ENCODE data around the gene SMIM5.
A peak's percentile ranks its signal among the peaks of the same experiment; 100 is the strongest.

SMIM5 gene

DNA sequence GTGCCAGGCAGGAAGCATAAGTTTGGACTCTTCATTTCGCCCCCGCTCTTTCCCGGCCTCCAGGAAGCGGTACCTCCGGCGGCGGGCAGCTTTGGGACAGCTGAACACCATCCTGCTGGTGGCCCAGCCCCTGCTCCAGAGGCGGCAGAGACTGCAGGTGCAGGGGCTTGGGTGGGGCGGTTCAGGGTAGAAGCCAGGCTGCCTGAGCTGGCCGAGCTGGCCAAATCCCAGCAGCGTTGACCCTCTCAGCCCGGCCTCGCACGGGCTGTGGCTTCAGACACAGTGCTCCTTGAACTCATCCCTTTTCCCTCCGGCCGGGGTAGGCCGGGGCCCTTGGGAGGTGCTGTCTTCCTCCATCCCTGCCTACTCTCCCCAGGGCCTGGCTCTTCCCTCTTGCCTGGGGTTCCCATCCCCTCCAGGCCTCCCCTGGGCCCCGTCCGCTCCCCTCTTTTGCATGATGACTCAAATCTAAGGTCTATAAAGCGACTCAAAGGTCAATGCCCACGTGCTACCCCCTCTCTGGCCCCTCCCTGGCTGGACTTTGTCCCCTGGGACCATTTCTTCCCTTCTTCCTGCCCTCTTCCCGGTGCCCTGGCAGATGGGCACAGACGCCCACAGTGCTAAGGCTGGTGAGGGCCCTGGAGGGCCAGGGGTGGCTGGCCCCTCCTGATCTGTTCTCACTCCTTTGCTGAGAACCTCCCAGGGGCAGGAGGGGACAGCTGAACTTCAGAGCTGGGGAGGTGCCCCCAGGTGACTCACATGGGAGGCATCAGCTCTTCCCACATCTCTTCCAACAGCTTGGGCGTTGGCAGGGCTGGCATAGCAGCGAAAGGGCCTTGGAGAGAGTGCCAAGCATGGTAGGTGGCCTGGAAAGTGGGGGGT, 22.9 kb upstream of the SMIM5 start:
- TF ChIP-seq TCF12 (IDR thresholded peaks at IDR 0.05; ENCODE audit: low read depth) (no peak), USF1 (IDR thresholded peaks at IDR 0.05) (no peak), CEBPB (IDR thresholded peaks at IDR 0.05) (no peak), EP300 (IDR thresholded peaks at IDR 0.05; ENCODE audit: borderline replicate concordance) (no peak), FOXM1 (IDR thresholded peaks at IDR 0.05; ENCODE audit: borderline replicate concordance, low read depth) (no peak), YY1 (IDR thresholded peaks at IDR 0.05; ENCODE audit: low read depth) (no peak), CREB1 (IDR thresholded peaks at IDR 0.05; ENCODE audit: low read depth) (no peak), REST (IDR thresholded peaks at IDR 0.05; ENCODE audit: low read depth) (no peak), ZBTB7A (IDR thresholded peaks at IDR 0.05; ENCODE audit: low read depth) (no peak), NFIC (IDR thresholded peaks at IDR 0.05) (no peak), RAD21 (IDR thresholded peaks at IDR 0.05; ENCODE audit: low read depth) (no peak), EGR1 (IDR thresholded peaks at IDR 0.05) (no peak), TEAD4 (IDR thresholded peaks at IDR 0.05) (no peak)
- TF ChIP-seq, protein P1, sequence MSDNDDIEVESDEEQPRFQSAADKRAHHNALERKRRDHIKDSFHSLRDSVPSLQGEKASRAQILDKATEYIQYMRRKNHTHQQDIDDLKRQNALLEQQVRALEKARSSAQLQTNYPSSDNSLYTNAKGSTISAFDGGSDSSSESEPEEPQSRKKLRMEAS (IDR thresholded peaks at IDR 0.05) = no peak

DNA sequence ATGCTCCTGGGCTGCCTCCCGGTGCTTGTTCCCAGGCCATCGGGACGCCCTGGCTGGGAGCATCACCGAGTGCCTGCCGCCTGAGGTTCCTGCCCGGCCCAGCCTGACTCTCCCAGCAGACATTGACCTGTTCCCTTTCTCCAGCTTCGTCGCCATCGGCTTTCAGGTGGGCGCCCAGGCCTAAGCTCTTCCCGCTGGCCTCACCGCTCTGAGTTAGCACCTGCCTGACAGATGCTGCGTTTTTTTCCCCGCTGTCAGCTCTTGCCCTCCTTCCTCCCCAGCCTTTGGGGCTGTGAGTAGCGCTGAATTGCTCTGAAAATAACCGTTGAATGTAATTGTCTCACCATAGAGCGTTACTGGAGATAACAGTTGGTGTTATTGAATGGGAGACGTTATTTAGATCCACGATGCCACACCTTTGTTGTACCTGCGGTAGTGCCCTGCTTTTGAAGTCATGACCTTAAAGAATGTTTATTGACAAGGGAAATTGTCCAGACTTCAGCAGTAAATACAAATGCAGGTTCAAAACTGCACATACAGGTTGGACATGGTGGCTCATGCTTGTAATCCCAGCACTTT, 21.3 kb upstream of the SMIM5 start:
- TF ChIP-seq CREB1 (IDR thresholded peaks at IDR 0.05; ENCODE audit: low read depth) (no peak), NFIC (IDR thresholded peaks at IDR 0.05) (no peak), EGR1 (IDR thresholded peaks at IDR 0.05) (no peak), TAF1 (IDR thresholded peaks at IDR 0.05; ENCODE audit: low read depth) (no peak), ZBTB7A (IDR thresholded peaks at IDR 0.05; ENCODE audit: low read depth) (no peak)

DNA sequence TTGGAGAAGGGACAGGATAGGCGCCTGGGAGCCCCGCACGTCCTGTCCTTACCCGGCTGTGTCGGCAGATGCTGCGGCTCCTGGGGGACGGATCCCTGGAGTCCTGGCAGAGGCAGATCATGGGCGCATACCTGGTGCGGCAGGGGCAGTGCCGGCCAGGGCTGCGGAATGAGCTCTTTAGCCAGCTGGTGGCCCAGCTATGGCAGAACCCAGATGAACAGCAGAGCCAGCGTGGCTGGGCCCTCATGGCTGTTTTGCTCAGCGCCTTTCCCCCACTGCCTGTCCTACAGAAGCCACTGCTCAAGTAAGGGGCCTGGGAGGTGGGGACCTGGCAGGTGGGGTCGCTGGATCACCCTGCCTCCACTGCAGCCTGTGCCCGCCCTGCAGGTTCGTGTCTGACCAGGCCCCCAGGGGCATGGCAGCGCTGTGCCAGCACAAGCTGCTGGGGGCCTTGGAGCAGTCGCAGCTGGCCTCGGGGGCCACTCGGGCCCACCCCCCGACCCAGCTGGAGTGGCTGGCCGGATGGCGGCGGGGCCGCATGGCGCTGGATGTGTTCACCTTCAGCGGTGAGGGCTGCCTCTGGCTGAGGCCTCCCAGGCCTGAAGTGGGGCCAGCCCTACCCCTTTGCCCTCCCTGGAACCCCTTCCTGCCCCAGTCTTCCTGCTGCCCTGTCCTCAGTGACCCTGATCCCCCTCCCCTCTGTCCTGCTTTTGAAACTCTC, 20.2 kb upstream of the SMIM5 start:
- TF ChIP-seq TAF1 (IDR thresholded peaks at IDR 0.05; ENCODE audit: low read depth) (no peak), TEAD4 (IDR thresholded peaks at IDR 0.05) (no peak), YY1 (IDR thresholded peaks at IDR 0.05; ENCODE audit: low read depth) (no peak), NFIC (IDR thresholded peaks at IDR 0.05) (no peak), CREB1 (IDR thresholded peaks at IDR 0.05; ENCODE audit: low read depth) (no peak)
- TF ChIP-seq, protein P1 (IDR thresholded peaks at IDR 0.05) = no peak

DNA sequence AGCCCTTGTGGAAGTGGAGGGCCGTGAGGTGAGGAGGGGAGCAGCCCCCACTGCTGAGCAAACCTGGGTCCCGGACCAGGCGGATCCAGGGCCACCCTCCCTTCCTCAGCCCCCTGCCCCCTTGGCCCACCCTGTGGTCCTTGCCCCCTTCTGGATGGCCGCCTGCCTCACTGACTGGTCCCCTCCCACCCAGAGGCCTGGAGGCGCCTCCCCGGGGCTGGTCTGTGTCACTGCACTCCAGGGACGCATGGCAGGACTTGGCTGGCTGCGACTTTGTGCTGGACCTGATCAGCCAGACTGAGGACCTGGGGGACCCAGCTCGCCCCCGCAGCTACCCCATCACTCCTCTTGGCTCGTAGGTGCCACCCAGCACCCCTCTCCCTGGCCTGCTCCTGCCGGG, 19.2 kb upstream of the SMIM5 start:
- TF ChIP-seq TAF1 (IDR thresholded peaks at IDR 0.05; ENCODE audit: low read depth) = no peak
- TF ChIP-seq RAD21 (IDR thresholded peaks at IDR 0.05; ENCODE audit: low read depth) = peak; percentile 24; the same call in 1 of the 2 replicates

DNA sequence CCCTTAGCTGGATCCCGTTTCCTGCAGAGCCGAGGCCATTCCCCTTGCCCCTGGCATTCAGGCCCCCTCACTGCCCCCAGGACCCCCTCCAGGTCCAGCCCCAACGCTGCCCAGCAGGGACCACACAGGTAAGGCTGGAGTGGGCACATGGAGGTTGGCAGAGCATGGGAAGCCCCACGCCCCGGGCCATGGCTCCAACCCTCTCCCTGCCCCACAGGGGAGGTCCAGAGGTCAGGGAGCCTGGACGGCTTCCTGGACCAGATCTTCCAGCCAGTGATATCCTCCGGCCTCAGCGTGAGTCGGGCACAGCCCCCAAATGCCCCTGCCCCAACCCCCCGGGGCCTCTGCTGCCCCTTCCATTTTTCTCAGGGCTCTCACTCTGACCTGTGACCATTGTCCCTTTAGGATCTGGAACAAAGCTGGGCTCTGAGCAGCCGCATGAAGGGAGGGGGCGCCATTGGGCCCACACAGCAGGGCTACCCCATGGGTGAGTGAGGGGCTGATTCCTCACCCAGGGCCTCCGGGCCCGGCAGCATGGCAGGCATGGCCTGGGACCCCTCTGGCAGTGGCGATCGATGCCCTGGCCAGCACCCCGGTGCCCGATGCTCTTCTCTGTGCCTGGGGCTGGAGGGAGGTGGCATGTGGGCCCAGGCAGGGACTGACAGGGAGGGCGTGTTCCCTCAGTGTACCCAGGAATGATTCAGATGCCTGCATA, 18.5 kb upstream of the SMIM5 start:
- no peak for TF ChIP-seq CREB1 (IDR thresholded peaks at IDR 0.05; ENCODE audit: low read depth)
- TF ChIP-seq ZBTB7A (IDR thresholded peaks at IDR 0.05; ENCODE audit: low read depth) = peak; percentile 30; the same call in 1 of the 2 replicates

GRCh38 chr17:75615301-75615700, 17.9 kb upstream of the SMIM5 start:
- TF ChIP-seq RAD21 (IDR thresholded peaks at IDR 0.05; ENCODE audit: low read depth) (peak; percentile 21; the same call in 1 of the 2 replicates), TAF1 (IDR thresholded peaks at IDR 0.05; ENCODE audit: low read depth) (no peak)

- TF ChIP-seq TEAD4 (IDR thresholded peaks at IDR 0.05) = no peak
- TF ChIP-seq FOXM1 (IDR thresholded peaks at IDR 0.05; ENCODE audit: borderline replicate concordance, low read depth) = no peak
- TF ChIP-seq CREB1 (IDR thresholded peaks at IDR 0.05; ENCODE audit: low read depth) = no peak
Observed at GRCh38 chr17:75616521-75617122, 16.6 kb upstream of the SMIM5 start.

DNA sequence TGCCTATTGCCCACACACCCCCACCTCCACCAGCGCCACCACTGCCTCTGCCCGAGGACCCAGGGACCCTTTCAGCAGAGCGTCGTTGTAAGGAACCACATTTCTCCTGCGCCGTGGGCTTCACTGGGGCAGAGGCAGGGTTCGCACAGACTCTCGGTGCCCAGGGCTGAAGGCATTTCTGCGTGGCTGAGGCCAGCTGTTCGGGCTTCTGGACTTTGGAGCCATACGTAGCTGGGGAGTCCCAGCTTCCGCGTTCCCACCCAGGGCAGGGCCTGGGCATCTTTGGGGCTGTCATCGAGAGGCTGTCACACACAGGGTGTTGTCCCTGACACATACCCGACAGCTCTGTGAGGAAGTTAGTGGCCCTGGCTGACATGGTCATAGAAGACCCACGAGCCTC, 16.0 kb upstream of the SMIM5 start:
- TF ChIP-seq ZBTB7A (IDR thresholded peaks at IDR 0.05; ENCODE audit: low read depth) = no peak
- no peak for TF ChIP-seq USF1 (IDR thresholded peaks at IDR 0.05)
- TF ChIP-seq, protein P1 (IDR thresholded peaks at IDR 0.05) = no peak
- TF ChIP-seq FOXM1 (IDR thresholded peaks at IDR 0.05; ENCODE audit: borderline replicate concordance, low read depth) = no peak
- TF ChIP-seq REST (IDR thresholded peaks at IDR 0.05; ENCODE audit: low read depth) = no peak
- no peak for TF ChIP-seq TAF1 (IDR thresholded peaks at IDR 0.05; ENCODE audit: low read depth)
- no peak for TF ChIP-seq RAD21 (IDR thresholded peaks at IDR 0.05; ENCODE audit: low read depth)
- TF ChIP-seq CREB1 (IDR thresholded peaks at IDR 0.05; ENCODE audit: low read depth) = no peak
- TF ChIP-seq TEAD4 (IDR thresholded peaks at IDR 0.05) = no peak
- TF ChIP-seq CEBPB (IDR thresholded peaks at IDR 0.05) = no peak
- TF ChIP-seq NFIC (IDR thresholded peaks at IDR 0.05) = no peak
- TF ChIP-seq EP300 (IDR thresholded peaks at IDR 0.05; ENCODE audit: borderline replicate concordance) = no peak
- no peak for TF ChIP-seq YY1 (IDR thresholded peaks at IDR 0.05; ENCODE audit: low read depth)
- no peak for TF ChIP-seq EGR1 (IDR thresholded peaks at IDR 0.05)
- no peak for TF ChIP-seq TCF12 (IDR thresholded peaks at IDR 0.05; ENCODE audit: low read depth)

Measured in Ishikawa (cell line).